Nephron progenitor cell (in vitro differentiated cells): Measurements from ENCODE around the gene MIOS.
A peak's percentile ranks its signal among the peaks of the same experiment; 100 is the strongest.

ENCODE experiments used
- DNase-seq: peaks from one replicate; pipeline ENCODE4 v3.0.0; 2021
- H3K27ac Mint-ChIP-seq: 2 replicates; pipeline ENCODE4 v1.8.0; 2021; ENCODE audit warnings: mild to moderate bottlenecking, moderate library complexity, mixed read lengths
- H3K27me3 Mint-ChIP-seq: 2 replicates; pipeline ENCODE4 v1.8.0; 2021; ENCODE audit warnings: mild to moderate bottlenecking, low read depth, mixed read lengths; ENCODE audit not compliant: poor library complexity
- H3K36me3 Mint-ChIP-seq: 2 replicates; pipeline ENCODE4 v1.8.0; 2021; ENCODE audit warnings: low read depth, mixed read lengths
- H3K4me1 Mint-ChIP-seq: 2 replicates; pipeline ENCODE4 v1.8.0; 2021; ENCODE audit warnings: mixed read lengths
- H3K4me3 Mint-ChIP-seq: 2 replicates; pipeline ENCODE4 v1.8.0; 2021; ENCODE audit warnings: mild to moderate bottlenecking, moderate library complexity, mixed read lengths
- H3K9me3 Mint-ChIP-seq: 2 replicates; pipeline ENCODE4 v1.8.0; 2021; ENCODE audit warnings: mild to moderate bottlenecking, moderate library complexity, mixed read lengths
- CTCF ChIP-seq: fragments of 200-600 bp; sonication (generic); IDR thresholded peaks from 2 replicates; pipeline ENCODE4 v1.5.0; 2021; ENCODE audit warnings: antibody characterized with exemption

Gene MIOS

GRCh38 chr7:7577888-7578287, 11.2 kb downstream of the MIOS start:
- Mint-ChIP-seq H3K9me3 (peaks cover 7% of the 10 kb centered on the region), H3K27ac (no peak overlapping the region), H3K27me3 (no peaks in the 10 kb centered on the region), H3K4me3 (no peak overlapping the region), H3K36me3 (peaks cover 43% of the 10 kb centered on the region), H3K4me1 (no peaks in the 10 kb centered on the region)
- no peak for DNase-seq
- TF ChIP-seq CTCF, result no peak

- Mint-ChIP-seq H3K27me3 (no peaks in the 10 kb centered on the region), H3K9me3 (no peaks in the 10 kb centered on the region), H3K36me3 (peaks cover 26% of the 10 kb centered on the region), H3K27ac (no peak overlapping the region), H3K4me1 (no peaks in the 10 kb centered on the region), H3K4me3 (no peak overlapping the region)
- no peak for TF ChIP-seq CTCF
- DNase-seq, result no peak
Measured at GRCh38 chr7:7579638-7580037, 13.0 kb downstream of the MIOS start.

GRCh38 chr7:7581531-7582179, 15.0 kb downstream of the MIOS start:
- no peak for TF ChIP-seq CTCF
- Mint-ChIP-seq H3K4me1 (no peaks in the 10 kb centered on the region), H3K27ac (peak overlapping the region; percentile 85), H3K4me3 (no peak overlapping the region), H3K9me3 (no peaks in the 10 kb centered on the region), H3K36me3 (peaks cover 16% of the 10 kb centered on the region), H3K27me3 (no peaks in the 10 kb centered on the region)
- no peak for DNase-seq

- H3K27ac Mint-ChIP-seq, result no peak overlapping the region
- H3K27me3 Mint-ChIP-seq, result no peaks in the 10 kb centered on the region
- no peaks in the 10 kb centered on the region for H3K9me3 Mint-ChIP-seq
- peaks cover 16% of the 10 kb centered on the region for H3K36me3 Mint-ChIP-seq
- no peaks in the 10 kb centered on the region for H3K4me1 Mint-ChIP-seq
- TF ChIP-seq CTCF, result no peak
- DNase-seq, result no peak
- no peak overlapping the region for H3K4me3 Mint-ChIP-seq
Measured at GRCh38 chr7:7582596-7582995, 15.9 kb downstream of the MIOS start.

GRCh38 chr7:7583731-7584130, 17.0 kb downstream of the MIOS start:
- no peaks in the 10 kb centered on the region for H3K4me1 Mint-ChIP-seq
- no peaks in the 10 kb centered on the region for H3K9me3 Mint-ChIP-seq
- no peak for DNase-seq
- no peak overlapping the region for H3K27ac Mint-ChIP-seq
- no peak for TF ChIP-seq CTCF
- peaks cover 2% of the 10 kb centered on the region for H3K27me3 Mint-ChIP-seq
- H3K36me3 Mint-ChIP-seq, result peaks cover 18% of the 10 kb centered on the region
- no peak overlapping the region for H3K4me3 Mint-ChIP-seq

- H3K4me3 Mint-ChIP-seq, result no peak overlapping the region
- no peaks in the 10 kb centered on the region for H3K9me3 Mint-ChIP-seq
- H3K4me1 Mint-ChIP-seq, result no peaks in the 10 kb centered on the region
- H3K36me3 Mint-ChIP-seq, result peaks cover 16% of the 10 kb centered on the region
- DNase-seq, result no peak
- peaks cover 4% of the 10 kb centered on the region for H3K27me3 Mint-ChIP-seq
- TF ChIP-seq CTCF, result no peak
- peak overlapping the region; percentile 89 for H3K27ac Mint-ChIP-seq
Measured at GRCh38 chr7:7584653-7585052, 18.0 kb downstream of the MIOS start.
